Thyroid gland (tissue), 4 donors: Measurements from ENCODE around the gene TCAP. TPM values are rescaled to one million over a fixed set of nuclear protein-coding genes. Genes with fewer than 3 reads are reported as not detected.

Experiments
- DNase-seq, 2 donors: peaks; one replicate each; pipeline ENCODE4 v3.0.0-alpha.2; 2019
- H3K27ac ChIP-seq, 3 donors: fragments of 200-600 bp; sonication (generic); 1 replicate in 2 of 3; 2 replicates in 1 of 3; pipeline ENCODE4 v1.5.1; 2016 to 2019; ENCODE audit warnings: mild to moderate bottlenecking in 1 of 3, moderate library complexity in 1 of 3
- H3K27me3 ChIP-seq: fragments of 200-600 bp; sonication (generic); one replicate; pipeline ENCODE4 v1.5.1; 2019
- H3K36me3 ChIP-seq, 2 donors: fragments of 200-600 bp; sonication (generic); one replicate each; pipeline ENCODE4 v1.5.1; 2016 to 2019
- H3K4me1 ChIP-seq, 2 donors: fragments of 200-600 bp; sonication (generic); one replicate each; pipeline ENCODE4 v1.5.1; 2017 to 2019
- H3K4me3 ChIP-seq, 3 donors: fragments of 200-600 bp; sonication (generic); replicated peaks in 1 of 3; 1 replicate in 2 of 3; 2 replicates in 1 of 3; pipeline ENCODE4 v1.5.1; 2016; ENCODE audit warnings: mild to moderate bottlenecking in 1 of 3
- H3K9me3 ChIP-seq: fragments of 200-600 bp; sonication (generic); one replicate; pipeline ENCODE4 v1.5.1; 2017
- CTCF ChIP-seq, 6 experiments: fragments of 200-600 bp in 3 of 6; fragments of 450-650 bp in 3 of 6; sonication (generic) in 3 of 6; IDR thresholded peaks; one replicate each; pipeline ENCODE4 v1.5.1; 2016 to 2019; ENCODE audit warnings: antibody characterized with exemption in 6 of 6, mild to moderate bottlenecking in 2 of 6, inconsistent platforms in 1 of 6, moderate library complexity in 1 of 6
- POLR2A ChIP-seq, 2 donors: fragments of 450-650 bp; IDR thresholded peaks; one replicate each; pipeline ENCODE4 v1.6.1; 2017; ENCODE audit warnings: antibody characterized with exemption in 2 of 2, mild to moderate bottlenecking in 2 of 2, moderate library complexity in 1 of 2
- WGBS, 2 donors: methylation state at CpG; one replicate each; pipeline ENCODE4 v1.1.5; 2017; 5-methylcytosine and 5-hydroxymethylcytosine counted together
- intact Hi-C: fragments of 100-400 bp; cut with DNase I; formaldehyde crosslinking; loops from one replicate; pipeline ENCODE4 v1.15.1; 2023
- total RNA-seq, 4 donors: library from RNA; depleted of rRNA; stranded (reverse); fragments of >200 nt; gene quantifications; one replicate each; pipeline ENCODE4 v1.2.3, GENCODE V29; 2016

The TCAP gene
- total RNA-seq, 4 donors from 2014 or later: 0.63 to 2.1 (median 1.5) TPM

GRCh38 chr17:39629494-39629880 lies 35.7 kb upstream of the TCAP start:
- H3K27me3 ChIP-seq: peaks cover 15% of the 10 kb centered on the region
- TF ChIP-seq CTCF (IDR thresholded peaks at IDR 0.05) (no peak), POLR2A (IDR thresholded peaks at IDR 0.05) (no peak)
- no peaks in the 10 kb centered on the region for H3K36me3 ChIP-seq
- H3K4me1 ChIP-seq: peaks cover 10 to 11% of the 10 kb centered on the region in 2 donors
- no peak overlapping the region for H3K4me3 ChIP-seq
- no peak for DNase-seq
- 71 to 76% methylated on average over 3 of the region's 3 CpGs for WGBS, 2 donors
- H3K27ac ChIP-seq: no peak overlapping the region
- H3K9me3 ChIP-seq: no peaks in the 10 kb centered on the region
- intact Hi-C loops: loop anchor here (5.0 to 10.0 kb wide), 2 partner anchors 58 to 235 kb away; partner anchors contain the start of genes IKZF3, PGAP3 and ZPBP2

- no peak overlapping the region for H3K4me3 ChIP-seq
- H3K27ac ChIP-seq: no peak overlapping the region
- H3K27me3 ChIP-seq: peaks cover 15% of the 10 kb centered on the region
- TF ChIP-seq CTCF (IDR thresholded peaks at IDR 0.05) (no peak), POLR2A (IDR thresholded peaks at IDR 0.05) (no peak)
- peaks cover 10 to 11% of the 10 kb centered on the region in 2 donors for H3K4me1 ChIP-seq
- 75 to 78% methylated on average over 12 of the region's 12 CpGs for WGBS, 2 donors
- intact Hi-C loops: loop anchor here (5.0 to 10.0 kb wide), 3 partner anchors 57 to 235 kb away; partner anchors contain the start of genes IKZF3, PGAP3 and ZPBP2
- no peaks in the 10 kb centered on the region for H3K36me3 ChIP-seq
- H3K9me3 ChIP-seq: no peaks in the 10 kb centered on the region
- DNase-seq: no peak
Observed at GRCh38 chr17:39629898-39630297, 35.3 kb upstream of the TCAP start.

DNA sequence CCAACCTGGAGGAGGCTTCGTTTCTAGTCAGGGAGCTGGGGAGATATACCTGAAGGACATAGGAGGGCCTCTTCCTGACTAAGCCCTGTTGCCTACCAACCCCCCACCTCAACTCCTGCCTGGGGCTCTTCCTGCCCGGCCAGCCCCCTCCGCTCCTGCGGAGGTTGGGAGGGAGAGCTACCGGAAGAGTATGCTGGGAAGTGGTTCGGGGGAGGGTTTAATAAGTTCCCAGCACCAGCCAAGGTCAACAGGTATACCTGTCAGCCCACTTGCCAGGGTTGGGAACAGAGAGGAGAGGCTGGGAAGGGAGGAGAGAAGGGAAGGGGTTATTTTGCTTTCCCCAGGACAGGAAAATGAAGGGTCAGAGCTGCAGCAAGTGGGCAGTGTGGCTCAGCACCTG lies 33.7 kb upstream of the TCAP start:
- no peak for DNase-seq
- Histone ChIP-seq H3K27me3 (peaks cover 11% of the 10 kb centered on the region), H3K36me3 (no peaks in the 10 kb centered on the region), H3K4me1 (peaks cover 10 to 17% of the 10 kb centered on the region in 2 donors), H3K9me3 (no peaks in the 10 kb centered on the region), H3K27ac (no peak overlapping the region), H3K4me3 (no peak overlapping the region)
- intact Hi-C loops: loop anchor here (5.0 kb wide), 1 partner anchor 111 kb away; no protein-coding TSS in a partner anchor
- WGBS, 2 donors: 20% methylated on average over 6 of the region's 6 CpGs
- TF ChIP-seq CTCF (IDR thresholded peaks at IDR 0.05) (no peak), POLR2A (IDR thresholded peaks at IDR 0.05) (no peak)

GRCh38 chr17:39632153-39632941 lies 32.8 kb upstream of the TCAP start:
- H3K27ac ChIP-seq: no peak overlapping the region
- WGBS, 2 donors: 48 to 56% methylated on average over 13 of the region's 13 CpGs
- peaks cover 1 to 12% of the 10 kb centered on the region in 2 donors for H3K4me1 ChIP-seq
- H3K4me3 ChIP-seq: no peak overlapping the region
- no peak for TF ChIP-seq CTCF (IDR thresholded peaks at IDR 0.05)
- TF ChIP-seq POLR2A (IDR thresholded peaks at IDR 0.05): no peak
- H3K9me3 ChIP-seq: no peaks in the 10 kb centered on the region
- intact Hi-C loops: loop anchor here (5.0 kb wide), 1 partner anchor 110 kb away; no protein-coding TSS in a partner anchor
- H3K36me3 ChIP-seq: no peaks in the 10 kb centered on the region
- no peak for DNase-seq
- H3K27me3 ChIP-seq: peaks cover 1% of the 10 kb centered on the region

GRCh38 chr17:39633570-39634183 lies 31.5 kb upstream of the TCAP start:
- Histone ChIP-seq H3K27me3 (no peaks in the 10 kb centered on the region), H3K9me3 (no peaks in the 10 kb centered on the region), H3K4me1 (peaks cover 12 to 21% of the 10 kb centered on the region in 2 donors), H3K27ac (no peak overlapping the region), H3K36me3 (no peaks in the 10 kb centered on the region), H3K4me3 (no peak overlapping the region)
- TF ChIP-seq CTCF (IDR thresholded peaks at IDR 0.05): no peak
- no peak for TF ChIP-seq POLR2A (IDR thresholded peaks at IDR 0.05)
- intact Hi-C loops: loop anchor here (5.0 kb wide), 1 partner anchor 109 kb away; no protein-coding TSS in a partner anchor
- WGBS, 2 donors: 64 to 75% methylated on average over 7 to 8 of the region's 8 CpGs
- DNase-seq: no peak
